GM19468 (cell line): ENCODE results near the gene SELENOW.
"Not testable (repeated sequence)": the region's sequence is repeated elsewhere in the genome, so short reads cannot be mapped to it uniquely, and the experiment has no call there.

ENCODE experiments used
- ATAC-seq: cut with Tn5 transposase; IDR thresholded peaks from one replicate; pipeline ENCODE4 v1.9.1; 2021; ENCODE audit warnings: mild to moderate bottlenecking, moderate library complexity, moderate number of reproducible peaks; ENCODE audit not compliant: unreplicated experiment; ENCODE audit errors: extremely low read depth

Gene SELENOW

DNA sequence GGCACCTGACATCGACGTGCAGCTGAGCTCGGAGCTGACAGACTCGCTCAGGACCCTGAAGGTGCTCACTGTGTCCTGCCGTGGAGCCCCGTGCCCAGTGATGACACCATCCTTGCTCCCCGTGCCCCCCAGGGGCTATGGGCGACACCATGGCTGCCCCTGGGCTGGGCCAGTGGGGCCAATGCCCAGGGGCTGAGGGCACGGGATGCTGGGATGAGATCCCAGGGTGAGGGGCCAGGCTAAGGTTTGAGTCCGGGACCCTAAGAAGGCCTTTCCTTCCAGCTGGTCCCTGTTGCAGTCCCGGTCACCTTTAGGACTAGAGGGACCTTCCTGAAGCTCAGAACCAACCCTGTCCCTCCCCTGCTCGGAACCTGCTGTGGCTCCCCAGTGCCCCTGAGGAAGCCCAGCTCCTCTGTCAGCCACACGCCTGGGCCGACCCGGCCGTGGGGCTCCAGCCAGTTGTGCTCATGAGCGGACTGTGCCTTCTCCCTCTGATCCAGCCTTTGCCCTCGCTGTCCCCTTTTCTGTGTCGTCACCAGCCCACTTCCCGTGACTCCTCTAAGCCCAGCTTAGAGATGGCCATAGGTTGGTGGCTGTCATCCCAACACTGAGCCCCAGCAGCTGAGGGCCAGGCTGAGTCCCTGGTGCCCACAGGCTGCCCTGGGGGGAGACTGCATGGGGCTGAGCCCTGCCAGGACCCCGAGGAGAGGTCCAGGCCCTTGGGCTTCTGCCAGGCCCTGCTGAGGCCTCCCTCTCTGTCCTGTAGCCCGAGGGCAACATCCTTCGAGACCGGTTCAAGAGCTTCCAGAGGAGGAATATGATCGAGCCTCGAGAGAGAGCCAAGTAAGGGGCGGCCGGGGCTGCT lies 22.5 kb upstream of the SELENOW start:
- ATAC-seq: no peak

DNA sequence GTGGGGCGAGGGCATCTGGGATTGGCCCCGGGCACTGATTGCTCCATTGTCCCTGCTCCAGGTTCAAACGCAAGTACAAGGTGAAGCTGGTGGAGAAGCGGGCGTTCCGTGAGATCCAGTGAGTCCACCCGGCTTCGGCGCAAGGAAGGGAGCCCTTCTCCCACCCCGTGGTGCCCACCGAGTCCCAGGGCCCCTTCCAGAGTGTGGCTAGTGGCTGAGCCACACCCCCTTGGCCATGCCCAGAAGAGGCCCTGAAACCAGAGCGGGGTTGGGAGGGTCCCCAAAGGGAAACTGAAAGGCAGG lies 21.9 kb upstream of the SELENOW start:
- ATAC-seq: no peak

DNA sequence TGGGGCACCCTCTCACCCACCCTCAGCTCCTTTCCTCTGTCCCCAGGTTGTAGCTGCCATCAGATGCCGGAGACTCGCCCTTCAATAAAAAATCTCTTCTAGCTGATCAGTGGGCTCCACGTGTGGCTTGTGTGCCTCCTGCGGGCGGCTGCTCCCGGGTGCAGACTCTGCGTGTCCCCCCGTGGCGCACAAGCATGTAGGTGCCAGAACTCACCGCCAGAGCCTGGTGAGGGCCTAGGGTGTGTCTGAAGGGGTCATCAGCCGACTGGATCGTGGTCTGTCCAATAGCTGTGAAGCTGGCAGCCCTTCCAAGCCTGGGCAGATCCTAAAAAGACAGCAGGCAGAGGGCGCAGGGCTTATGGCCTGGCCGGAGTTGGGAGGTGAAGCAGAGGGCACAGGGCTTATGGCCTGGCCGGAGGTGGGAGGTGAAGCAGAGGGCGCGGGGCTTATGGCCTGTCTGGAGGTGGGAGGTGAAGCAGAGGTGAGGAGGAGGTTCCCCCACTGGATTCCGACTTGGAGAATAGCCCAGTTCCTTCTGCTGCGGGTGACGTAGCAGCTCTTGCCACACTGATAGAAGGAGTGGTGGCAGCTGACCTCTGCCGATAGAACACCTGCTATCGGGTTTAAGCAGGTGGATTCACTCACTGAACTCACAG lies 21.4 kb upstream of the SELENOW start:
- ATAC-seq: no peak

DNA sequence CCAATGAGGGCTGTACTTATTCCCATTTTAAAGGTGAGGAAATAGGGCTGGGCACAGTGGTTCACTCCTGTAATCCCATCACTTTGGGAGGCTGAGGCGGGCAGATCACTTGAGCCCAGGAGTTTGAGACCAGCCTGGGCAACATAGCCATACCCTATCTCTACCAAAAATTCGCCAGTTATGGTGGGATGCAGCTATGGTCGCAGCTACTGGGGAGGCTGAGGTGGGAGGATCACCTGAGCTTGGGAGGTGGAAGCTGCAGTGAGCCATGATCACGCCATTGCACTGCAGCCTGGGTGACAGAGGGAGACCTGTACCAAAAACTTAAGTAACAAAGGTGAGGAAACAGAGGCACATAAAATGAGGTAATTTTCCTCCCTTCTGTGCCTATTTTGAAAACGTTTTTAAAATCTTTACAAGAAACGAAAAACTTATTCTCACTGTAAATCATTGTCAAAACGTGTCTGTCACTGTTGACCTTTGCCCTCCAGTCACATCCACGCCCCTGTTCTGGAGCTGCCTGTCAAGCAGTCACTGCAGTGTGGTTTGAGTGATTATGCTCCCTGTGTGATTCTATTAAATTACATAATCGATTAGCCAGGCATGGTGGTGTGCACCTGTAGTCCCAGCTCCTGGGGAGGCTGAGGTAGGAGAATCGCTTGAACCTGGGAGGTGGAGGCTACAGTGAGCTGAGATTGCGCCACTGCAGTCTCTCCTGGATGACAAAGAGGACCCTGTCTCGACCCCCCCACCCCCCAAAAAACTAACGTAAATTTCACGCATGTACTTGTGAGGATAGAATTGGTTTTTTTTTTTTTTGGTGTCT lies 20.7 kb upstream of the SELENOW start:
- no peak for ATAC-seq

DNA sequence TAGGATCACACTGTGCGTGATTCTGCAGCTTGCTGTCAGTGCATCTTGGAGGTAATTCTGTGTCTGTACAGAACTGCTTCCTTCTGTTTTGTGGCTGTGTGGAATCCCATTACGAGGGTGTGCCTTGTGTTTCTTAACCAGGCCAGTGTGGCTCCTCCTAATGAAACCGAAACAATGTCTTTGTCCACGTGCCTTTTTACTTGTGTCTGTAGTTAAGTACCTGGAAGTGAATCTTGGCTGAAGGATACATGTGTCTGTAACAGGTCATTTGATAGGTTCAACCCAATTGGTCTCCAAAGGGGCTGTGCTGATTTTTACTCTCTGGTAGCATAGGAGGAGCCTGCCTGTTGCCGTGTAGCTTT lies 20.1 kb upstream of the SELENOW start:
- ATAC-seq: no peak

DNA sequence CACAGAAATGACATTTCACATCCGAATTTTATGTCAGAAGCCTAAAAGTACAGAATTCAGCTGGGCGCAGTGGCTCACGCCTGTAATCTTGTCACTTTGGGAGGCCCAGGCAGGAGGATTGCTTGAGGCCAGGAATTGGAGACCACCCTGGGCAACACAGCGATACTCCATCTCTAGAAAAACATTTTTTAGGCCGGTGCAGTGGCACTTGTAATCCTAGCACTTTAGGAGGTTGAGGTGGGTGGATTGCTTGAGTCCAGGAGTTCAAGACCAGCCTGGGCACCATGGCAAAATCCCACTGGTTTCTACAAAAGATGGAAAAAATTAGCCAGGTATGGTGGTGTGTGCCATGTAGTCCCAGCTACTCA lies 17.9 kb upstream of the SELENOW start:
- no peak for ATAC-seq

DNA sequence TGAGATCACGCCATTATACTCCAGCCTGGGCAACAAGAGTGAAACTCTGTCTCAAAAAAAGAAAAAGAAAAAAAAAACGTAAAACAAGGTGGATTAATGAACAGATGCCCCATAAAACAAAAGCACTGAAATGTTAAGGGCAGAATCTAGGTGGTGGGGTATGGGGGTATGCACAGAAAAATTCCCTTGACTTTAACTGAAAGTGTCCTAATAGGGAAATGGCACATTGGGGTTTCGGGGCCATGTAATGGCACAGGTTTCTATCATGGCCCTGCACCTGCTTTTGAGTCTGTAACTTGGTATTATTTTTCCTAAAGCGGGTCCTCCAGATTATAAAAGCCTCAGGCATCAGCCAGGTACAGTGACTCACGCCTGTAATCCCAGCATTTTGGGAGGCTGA lies 16.9 kb upstream of the SELENOW start:
- no peak for ATAC-seq

DNA sequence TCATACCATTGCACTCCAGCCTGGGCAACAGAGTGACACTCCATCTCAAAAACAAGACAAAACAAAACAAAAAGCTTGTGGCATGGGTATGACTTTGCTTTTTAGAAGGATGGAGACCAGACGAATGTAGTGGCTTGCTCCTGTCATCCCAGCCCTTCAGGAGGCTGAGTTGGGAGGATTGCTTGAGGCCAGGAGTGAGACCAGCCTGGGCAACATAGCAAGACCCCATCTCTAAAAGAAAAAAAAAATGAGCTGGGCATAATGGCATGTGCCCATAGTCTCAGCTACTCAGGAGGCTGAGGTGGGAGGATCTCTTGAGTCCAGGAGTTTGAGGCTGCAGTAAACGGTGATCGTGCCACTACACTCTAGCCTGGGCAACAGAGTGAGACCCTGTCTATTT lies 16.4 kb upstream of the SELENOW start:
- ATAC-seq: no peak

DNA sequence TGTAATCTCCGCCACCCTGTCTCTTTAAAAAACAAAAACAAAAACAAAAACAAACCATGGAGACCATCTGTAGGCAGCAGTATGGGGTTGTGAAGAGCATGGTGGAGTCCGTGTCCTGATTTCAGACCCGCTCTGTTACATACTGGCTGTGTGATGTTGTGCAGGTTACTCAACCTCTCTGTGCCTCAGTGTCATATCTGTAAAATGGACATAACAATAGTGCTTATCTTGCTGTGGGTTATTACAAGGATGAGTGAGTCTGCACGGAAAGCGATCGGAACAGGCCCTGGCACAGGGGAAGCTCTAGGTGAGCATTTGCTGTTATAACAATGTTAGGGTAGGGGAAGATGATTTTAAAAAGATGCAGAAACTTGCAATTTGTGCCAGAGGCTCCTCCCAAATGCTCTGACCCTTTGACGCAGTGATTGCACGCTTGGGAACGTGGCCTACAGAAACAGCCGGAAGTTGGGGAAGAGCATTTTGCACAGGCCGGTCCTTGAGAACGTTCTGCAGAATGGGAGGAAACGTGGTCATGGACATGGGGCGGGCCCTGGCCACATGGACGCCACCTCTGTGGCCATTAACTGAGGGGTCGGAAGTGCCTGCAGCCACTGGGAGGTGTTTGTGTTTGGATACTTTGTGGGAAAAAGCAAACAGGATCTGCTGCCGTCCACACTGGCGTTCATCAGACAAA lies 15.7 kb upstream of the SELENOW start:
- ATAC-seq: no peak

DNA sequence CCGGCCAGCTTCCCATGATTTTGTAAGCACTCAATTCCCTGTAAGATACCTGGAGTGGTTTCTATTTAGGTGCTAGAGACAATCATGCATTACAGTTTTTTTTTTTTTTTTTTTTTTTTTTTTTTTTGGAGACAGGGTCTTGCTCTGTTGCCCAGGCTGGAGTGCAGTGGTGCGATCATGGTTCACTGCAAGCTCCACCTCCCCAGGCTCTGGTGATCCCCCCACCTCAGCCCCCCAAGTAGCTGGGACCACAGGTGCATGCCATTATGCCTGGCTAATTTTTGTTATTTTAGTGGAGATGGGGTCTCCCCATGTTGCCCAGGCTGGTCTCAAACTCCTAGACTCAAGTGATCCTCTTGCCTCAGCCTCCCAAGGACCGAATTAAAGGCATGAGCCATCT lies 13.8 kb upstream of the SELENOW start:
- not testable (repeated sequence) for ATAC-seq

DNA sequence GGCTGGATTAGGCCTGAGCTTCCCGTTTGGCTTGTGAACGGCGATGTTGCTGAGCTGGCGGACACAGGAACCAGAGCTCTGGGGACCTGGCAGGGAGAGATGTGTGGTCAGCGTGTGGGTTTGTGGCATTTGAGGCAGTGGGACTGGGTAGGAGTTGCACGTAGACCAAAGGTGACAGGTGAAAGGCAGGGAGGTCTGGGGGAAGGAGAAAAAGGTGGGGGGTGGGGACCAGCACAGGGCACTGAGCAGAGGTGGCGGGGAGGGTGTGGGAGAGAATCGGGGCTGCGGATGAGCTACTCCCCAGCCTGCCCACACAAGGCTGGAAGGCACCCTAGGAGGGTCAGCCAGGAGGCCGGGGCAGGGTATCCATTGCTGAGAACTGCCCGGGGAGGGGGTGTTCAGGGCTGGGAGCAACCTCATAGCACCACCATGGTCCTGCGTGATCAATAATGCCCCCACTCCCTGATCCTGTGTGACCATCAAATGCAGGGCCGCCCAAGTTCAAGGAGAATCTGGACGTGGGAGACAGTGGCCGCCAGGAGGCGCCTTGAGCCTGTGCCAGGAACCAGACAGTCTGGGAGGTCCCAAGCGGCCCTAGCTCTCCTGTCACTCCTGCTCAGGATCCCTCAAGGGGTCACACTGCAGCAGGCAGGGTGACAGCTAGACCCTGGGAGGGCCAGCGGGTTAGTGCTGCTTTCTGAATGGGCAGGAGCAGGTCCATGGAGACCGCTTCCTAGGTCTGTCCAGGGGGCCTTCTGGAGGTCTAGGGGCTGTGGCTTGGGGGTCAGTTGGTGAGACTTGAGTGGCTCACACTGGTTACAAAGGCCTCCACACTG lies 12.8 kb upstream of the SELENOW start:
- no peak for ATAC-seq

DNA sequence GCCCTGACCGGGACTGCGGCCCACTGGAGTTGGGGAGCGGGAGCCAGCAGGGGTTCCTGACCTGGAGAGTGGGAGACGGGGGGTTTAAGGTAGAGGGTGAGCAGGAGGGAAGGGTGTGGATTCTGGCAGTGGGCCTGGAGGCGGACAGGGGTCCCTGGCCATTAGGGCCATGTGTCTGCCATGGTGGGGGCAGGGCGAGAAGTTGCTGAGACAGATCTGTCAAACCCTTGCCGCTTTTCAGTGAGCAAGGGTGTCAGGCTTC lies 12.2 kb upstream of the SELENOW start:
- ATAC-seq: no peak

DNA sequence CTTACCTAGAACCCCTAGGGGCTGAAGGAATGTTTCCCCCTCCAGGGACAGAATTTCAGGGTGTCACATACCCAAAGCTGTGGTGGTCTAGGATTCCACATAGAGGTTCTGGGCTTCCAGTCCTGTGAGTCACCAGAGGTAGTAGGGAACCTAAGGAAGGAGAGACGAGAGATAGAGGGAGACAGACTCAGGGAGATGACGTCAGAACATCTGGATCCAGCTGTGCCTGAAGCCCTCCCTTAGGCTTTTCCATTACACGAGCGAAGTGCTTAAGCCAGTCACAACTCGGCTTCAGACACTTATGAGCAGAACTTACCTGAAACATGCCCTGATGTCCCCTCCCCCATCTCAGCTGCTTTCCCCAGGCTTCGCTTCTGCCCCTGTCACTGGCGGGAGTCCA lies 11.8 kb upstream of the SELENOW start:
- ATAC-seq: no peak

DNA sequence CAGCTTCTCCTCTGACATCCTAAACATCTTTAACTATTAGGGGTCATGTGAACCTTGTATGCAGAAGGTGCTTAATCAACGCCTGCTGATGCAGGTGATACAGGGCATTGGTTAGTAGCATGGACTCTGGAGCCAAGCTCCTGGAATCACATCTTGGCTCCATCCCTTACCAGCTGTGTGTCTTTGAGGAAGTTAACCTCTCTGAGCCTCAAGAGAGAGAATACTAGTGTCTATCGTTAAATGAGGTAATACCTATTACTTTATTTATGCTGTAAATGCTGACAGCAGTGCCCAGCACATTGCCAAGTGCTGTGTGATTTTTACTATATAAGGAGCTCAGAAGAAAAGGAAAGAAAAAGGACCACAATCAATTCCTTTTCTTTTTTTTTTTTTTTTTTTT lies 11.2 kb upstream of the SELENOW start:
- no peak for ATAC-seq

DNA sequence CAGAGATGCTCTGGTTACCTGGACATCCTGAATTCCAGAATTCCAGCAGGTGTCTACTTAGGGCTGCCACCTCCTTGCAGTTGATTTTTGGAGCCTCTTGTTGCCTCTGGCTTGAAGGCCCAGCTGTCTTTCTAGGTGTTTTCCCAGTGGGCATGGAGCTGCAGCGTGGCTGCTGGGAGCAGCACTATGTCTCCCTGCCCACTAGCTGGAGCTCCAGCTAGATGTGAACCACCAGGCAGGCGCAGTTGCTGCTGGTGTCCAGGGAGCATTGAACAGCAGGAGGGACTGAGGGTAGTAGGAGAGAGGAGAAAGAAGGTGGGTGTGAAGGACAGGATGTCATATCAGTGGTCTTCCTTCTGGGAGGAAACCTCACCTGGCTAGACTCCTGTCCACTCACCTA lies 9.9 kb upstream of the SELENOW start:
- no peak for ATAC-seq

DNA sequence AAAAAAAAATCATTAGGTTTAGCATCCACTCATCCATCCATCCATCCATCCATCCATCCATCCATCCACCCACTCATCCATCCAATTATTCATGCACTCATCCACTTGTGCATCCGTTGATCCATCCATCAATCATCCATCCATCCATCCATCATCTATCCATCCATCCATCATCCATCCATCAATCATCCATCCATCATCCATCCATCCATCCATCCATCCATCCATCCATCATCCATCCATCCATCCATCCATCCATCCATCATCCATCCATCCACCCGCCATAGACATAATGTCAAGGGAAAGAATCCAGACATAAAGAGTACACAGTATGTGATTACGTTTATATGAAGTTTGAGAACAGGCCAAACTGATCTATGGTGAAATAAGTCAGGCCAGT lies 9.0 kb upstream of the SELENOW start:
- ATAC-seq: no peak

DNA sequence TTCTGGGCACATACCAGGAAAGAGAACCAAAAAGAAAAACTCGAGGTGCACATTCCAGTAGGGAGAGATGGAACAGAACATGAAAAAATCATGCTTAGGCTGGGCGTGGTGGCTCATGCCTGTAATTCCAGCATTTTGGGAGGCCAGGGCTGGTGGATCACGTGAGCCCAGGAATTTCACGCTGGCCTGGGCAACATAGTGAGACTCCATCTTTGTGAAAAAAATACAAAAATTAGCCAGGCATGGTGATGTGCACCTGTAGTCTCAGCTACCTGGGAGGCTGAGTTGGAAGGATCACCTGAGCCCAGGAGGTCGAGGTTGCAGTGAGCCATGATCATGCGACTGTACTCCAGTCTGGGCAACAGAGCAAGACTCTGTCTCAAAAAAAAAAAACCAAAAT lies 7.2 kb upstream of the SELENOW start:
- not testable (repeated sequence) for ATAC-seq

DNA sequence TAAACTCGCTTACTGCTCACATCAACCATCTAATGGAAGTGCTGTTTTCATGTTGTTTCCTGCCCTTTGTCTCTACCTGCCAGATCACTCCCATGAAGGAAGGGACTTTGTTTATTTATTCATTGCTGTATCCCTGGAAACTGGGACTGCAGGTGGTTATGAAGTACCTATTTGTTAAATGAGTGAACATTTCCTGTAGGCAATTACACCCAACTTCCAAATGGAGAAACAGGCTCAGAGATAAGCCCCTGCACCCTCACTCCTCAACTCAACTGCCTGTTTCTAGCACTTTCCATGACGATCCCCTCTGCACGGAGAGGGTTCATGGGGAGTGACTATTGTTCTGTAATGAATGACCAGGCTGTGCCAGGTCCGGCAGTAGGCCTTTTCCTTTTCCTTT lies 1.9 kb upstream of the SELENOW start:
- ATAC-seq: no peak

DNA sequence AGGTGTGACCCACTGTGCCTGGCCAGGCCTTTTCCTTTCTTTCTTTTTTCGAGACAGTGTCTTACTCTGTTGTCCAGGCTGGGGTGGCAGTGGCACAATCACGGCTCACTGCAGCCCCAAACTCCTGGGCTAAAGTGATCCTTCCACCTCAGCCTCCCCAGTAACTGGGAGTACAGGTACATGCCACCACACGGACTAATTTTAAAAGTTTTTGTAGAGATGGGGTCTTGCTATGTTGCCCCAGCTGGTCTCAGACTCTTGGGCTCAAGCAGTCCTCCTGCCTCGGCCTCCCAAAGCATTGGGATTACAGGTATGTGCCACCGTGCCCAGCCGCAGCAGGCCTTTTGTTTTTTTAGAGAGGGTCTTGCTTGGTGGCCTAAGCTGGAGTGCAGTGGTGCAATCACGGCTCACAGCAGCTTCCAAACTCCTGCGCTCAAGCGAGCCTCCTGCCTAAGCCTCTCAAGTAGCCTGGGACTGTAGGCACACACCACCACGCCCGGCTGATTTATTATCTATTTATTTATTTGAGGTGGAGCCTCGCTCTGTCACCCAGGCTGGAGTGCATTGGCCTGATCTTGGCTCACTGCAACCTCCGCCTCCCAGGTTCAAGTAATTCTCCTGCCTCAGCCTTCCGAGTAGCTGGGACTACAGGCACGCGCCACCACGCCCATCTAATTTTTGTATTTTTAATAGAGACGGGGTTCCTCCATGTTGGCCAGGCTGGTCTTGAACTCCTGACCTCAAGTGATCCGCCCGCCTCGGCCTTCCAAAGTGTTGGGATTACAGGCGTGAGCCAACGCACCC lies 1.1 kb upstream of the SELENOW start:
- ATAC-seq: not testable (repeated sequence)
